OCI-LY3 (cell line): ENCODE data around the gene FGB.

Experiments
- EZH2phosphoT487 ChIP-seq: fragments of 200-600 bp; shearing (Covaris generic); IDR thresholded peaks from 2 replicates; pipeline ENCODE4 v1.6.1; 2018; ENCODE audit warnings: antibody characterized with exemption, mixed run types, low read depth
- TF ChIP-seq, protein P1 (sequence below): fragments of 200-600, 300-600 bp; sonication (generic); IDR thresholded peaks from 2 replicates; pipeline ENCODE4 v1.5.1; 2014; ENCODE audit warnings: antibody characterized with exemption, low read length, low read depth

DNA sequence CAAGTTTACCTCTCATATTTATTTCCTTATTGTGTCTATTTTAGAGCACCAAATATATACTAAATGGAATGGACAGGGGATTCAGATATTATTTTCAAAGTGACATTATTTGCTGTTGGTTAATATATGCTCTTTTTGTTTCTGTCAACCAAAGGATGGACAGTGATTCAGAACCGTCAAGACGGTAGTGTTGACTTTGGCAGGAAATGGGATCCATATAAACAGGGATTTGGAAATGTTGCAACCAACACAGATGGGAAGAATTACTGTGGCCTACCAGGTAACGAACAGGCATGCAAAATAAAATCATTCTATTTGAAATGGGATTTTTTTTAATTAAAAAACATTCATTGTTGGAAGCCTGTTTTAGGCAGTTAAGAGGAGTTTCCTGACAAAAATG lies 6.2 kb downstream of the FGB start:
- TF ChIP-seq, protein P1, sequence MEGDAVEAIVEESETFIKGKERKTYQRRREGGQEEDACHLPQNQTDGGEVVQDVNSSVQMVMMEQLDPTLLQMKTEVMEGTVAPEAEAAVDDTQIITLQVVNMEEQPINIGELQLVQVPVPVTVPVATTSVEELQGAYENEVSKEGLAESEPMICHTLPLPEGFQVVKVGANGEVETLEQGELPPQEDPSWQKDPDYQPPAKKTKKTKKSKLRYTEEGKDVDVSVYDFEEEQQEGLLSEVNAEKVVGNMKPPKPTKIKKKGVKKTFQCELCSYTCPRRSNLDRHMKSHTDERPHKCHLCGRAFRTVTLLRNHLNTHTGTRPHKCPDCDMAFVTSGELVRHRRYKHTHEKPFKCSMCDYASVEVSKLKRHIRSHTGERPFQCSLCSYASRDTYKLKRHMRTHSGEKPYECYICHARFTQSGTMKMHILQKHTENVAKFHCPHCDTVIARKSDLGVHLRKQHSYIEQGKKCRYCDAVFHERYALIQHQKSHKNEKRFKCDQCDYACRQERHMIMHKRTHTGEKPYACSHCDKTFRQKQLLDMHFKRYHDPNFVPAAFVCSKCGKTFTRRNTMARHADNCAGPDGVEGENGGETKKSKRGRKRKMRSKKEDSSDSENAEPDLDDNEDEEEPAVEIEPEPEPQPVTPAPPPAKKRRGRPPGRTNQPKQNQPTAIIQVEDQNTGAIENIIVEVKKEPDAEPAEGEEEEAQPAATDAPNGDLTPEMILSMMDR: no peak
- TF ChIP-seq EZH2phosphoT487: no peak
